HepG2 (cell line): ENCODE data around the gene IGFL1. TPM values are rescaled to one million over a fixed set of nuclear protein-coding genes. Genes with fewer than 3 reads are reported as not detected.

Experiments used
- ATAC-seq: fragments of 200-7000 bp; cut with Tn5 transposase; 3 replicates; pipeline ENCODE4 v1.9.1; 2020; ENCODE audit warnings: mild to moderate bottlenecking, moderate library complexity
- BruUV-seq: library from RNA; stranded (reverse); fragments of 400-500 nt; replicated peaks from 2 replicates; lab custom pipeline; 2021; lab: Mats Ljungman, UMichigan
- CTCF ChIA-PET: fragments of 300-600 bp; formaldehyde crosslinking; extraction: SDS; loops from one replicate; lab custom pipeline; 2021; ENCODE audit warnings: low total read pairs, inconsistent platforms, low intra/inter-chr PET ratio; lab: Yijun Ruan, JAX
- POLR2A ChIA-PET: fragments of 350-600 bp; sonication (Branson Sonifier 250); formaldehyde crosslinking; loops from one replicate; lab custom pipeline; 2020; ENCODE audit warnings: antibody characterized with exemption, inconsistent platforms; lab: Yijun Ruan, JAX
- DNase-seq: peaks from one replicate; pipeline ENCODE4 v3.0.0-alpha.2; 2015; ENCODE audit warnings: low spot score
- FAIRE-seq: peaks from 3 replicates; lab custom pipeline; 2011; peaks lifted over from hg19 to GRCh38; lab: Jason Lieb, UNC
- H2AFZ ChIP-seq: one replicate; pipeline ENCODE4 v1.6.1; 2011; ENCODE audit warnings: low read length, inconsistent platforms
- H3K27ac ChIP-seq: fragments of 300-600 bp; 3 replicates; pipeline ENCODE4 v1.8.0; 2011; ENCODE audit warnings: mixed run types, mild to moderate bottlenecking, mixed read lengths, low read length, inconsistent platforms; ENCODE audit not compliant: insufficient read depth; ENCODE audit errors: extremely low read length
- H3K27me3 ChIP-seq, 2 experiments: fragments of 200-600 bp in 1 of 2; 2 replicates in 1 of 2; 3 replicates in 1 of 2; pipeline versions ENCODE4 v1.6.0 to v1.8.0; 2011; ENCODE audit warnings: low read length in 2 of 2, mild to moderate bottlenecking in 2 of 2, moderate library complexity in 2 of 2, inconsistent platforms in 1 of 2; ENCODE audit not compliant: insufficient read depth in 2 of 2, control insufficient read depth in 1 of 2
- H3K36me3 ChIP-seq, 2 experiments: fragments of 200-600 bp in 1 of 2; replicated peaks in 1 of 2; 2 replicates in 1 of 2; 3 replicates in 1 of 2; pipeline versions ENCODE4 v1.5.1 to v1.8.0; 2011; ENCODE audit warnings: low read length in 2 of 2, inconsistent platforms in 1 of 2; ENCODE audit not compliant: insufficient read depth in 2 of 2, control insufficient read depth in 1 of 2
- H3K4me1 ChIP-seq: 2 replicates; pipeline ENCODE4 v1.5.1; 2012; ENCODE audit warnings: low read length, inconsistent platforms; ENCODE audit not compliant: insufficient read depth
- H3K4me2 ChIP-seq: 2 replicates; pipeline ENCODE4 v1.6.0; 2011; ENCODE audit warnings: low read depth, low read length, inconsistent platforms
- H3K4me3 ChIP-seq, 3 experiments: fragments of 200-600 bp in 1 of 3; sonication (generic), shearing (Covaris generic) in 1 of 3; replicated peaks in 1 of 3; 2 replicates each; pipeline ENCODE4 v1.5.1; 2011 to 2016; ENCODE audit warnings: low read length in 3 of 3, inconsistent platforms in 2 of 3, low read depth in 2 of 3, mild to moderate bottlenecking in 2 of 3, control low read depth in 1 of 3, mixed read lengths in 1 of 3; ENCODE audit not compliant: insufficient read depth in 1 of 3
- H3K79me2 ChIP-seq: one replicate; pipeline ENCODE4 v1.6.1; 2011; ENCODE audit warnings: low read length, inconsistent platforms; ENCODE audit not compliant: insufficient read depth
- H3K9ac ChIP-seq: 2 replicates; pipeline ENCODE4 v1.6.0; 2011; ENCODE audit warnings: mild to moderate bottlenecking, low read depth, low read length, inconsistent platforms; ENCODE audit not compliant: insufficient read depth
- H3K9me3 ChIP-seq: 2 replicates; pipeline ENCODE4 v1.5.1; 2012; ENCODE audit warnings: mild to moderate bottlenecking, low read length
- H4K20me1 ChIP-seq: 2 replicates; pipeline ENCODE4 v1.6.0; 2011; ENCODE audit warnings: inconsistent platforms, mild to moderate bottlenecking, low read length, moderate library complexity; ENCODE audit not compliant: insufficient read depth
- HNRNPK ChIP-seq: fragments of 200-400 bp; formaldehyde crosslinking; IDR thresholded peaks from 2 replicates; pipeline ENCODE4 v1.6.1; 2018; ENCODE audit warnings: low read length, low read depth, moderate library complexity, mild to moderate bottlenecking; ENCODE audit not compliant: poor library complexity, severe bottlenecking
- MTF2 ChIP-seq: sonication (generic); formaldehyde crosslinking; IDR thresholded peaks from 2 replicates; pipeline ENCODE4 v1.5.0; 2020; ENCODE audit warnings: missing genetic modification reagents, borderline replicate concordance
- RFX3 ChIP-seq: IDR thresholded peaks from 2 replicates; pipeline ENCODE4 v1.6.1; 2016; ENCODE audit warnings: missing biosample characterization, missing genetic modification reagents
- SOX5 ChIP-seq: IDR thresholded peaks from 2 replicates; pipeline ENCODE4 v1.6.1; 2016; ENCODE audit warnings: borderline replicate concordance
- SP4 ChIP-seq: sonication (generic); formaldehyde crosslinking; IDR thresholded peaks from 2 replicates; pipeline ENCODE4 v1.8.1; 2023; ENCODE audit warnings: mild to moderate bottlenecking, missing genetic modification reagents
- ZNF431 ChIP-seq: sonication (generic); formaldehyde crosslinking; IDR thresholded peaks from 2 replicates; pipeline ENCODE4 v1.9.0; 2022; ENCODE audit warnings: missing genetic modification reagents, low read depth, mild to moderate bottlenecking, borderline replicate concordance
- WGBS: methylation state at CpG from one replicate; pipeline ENCODE4 v1.1.6; 2017; ENCODE audit warnings: low lambda C conversion rate; 5-methylcytosine and 5-hydroxymethylcytosine counted together
- in situ Hi-C: cut with HindIII; loops from 2 replicates; pipeline ENCODE4 v1.10.0; 2017; ENCODE audit warnings: low pct_unique_long_range_greater_than_20kb; ENCODE audit not compliant: extremely low pct_ligation_motif_present
- intact Hi-C: fragments of 100-400 bp; cut with micrococcal nuclease; formaldehyde crosslinking; loops from one replicate; pipeline ENCODE4 v1.10.0; 2022; ENCODE audit not compliant: unreplicated experiment
- polyA plus RNA-seq, 8 experiments: library from polyadenylated mRNA; depleted of rRNA in 3 of 8; stranded (reverse) in 7 of 8; unstranded in 1 of 8; fragments of >200 nt; fragmentation: Illumina TruSeq in 4 of 8; extraction: Trizol in 4 of 8; gene quantifications; 2 replicates each; pipeline versions ENCODE4 v1.2.1 to v1.2.3, GENCODE V29; 2011 to 2016; ENCODE audit warnings: low read depth in 4 of 8, missing spikeins in 1 of 8, mixed read lengths in 1 of 8; ENCODE audit not compliant: insufficient read depth in 1 of 8
- total RNA-seq, 5 experiments: library from RNA; depleted of rRNA; stranded (reverse); fragments of >200 nt; fragmentation: Illumina TruSeq; extraction: Trizol; gene quantifications; 2 replicates each; pipeline ENCODE4 v1.2.3, GENCODE V29; 2016; ENCODE audit warnings: low read depth in 1 of 5
- TF ChIP-seq, protein P1 (sequence below): IDR thresholded peaks from 2 replicates; pipeline ENCODE4 v1.6.1; 2012; ENCODE audit warnings: inconsistent platforms
- TF ChIP-seq, protein P2 (sequence below): sonication (generic); formaldehyde crosslinking; IDR thresholded peaks from 2 replicates; pipeline ENCODE4 v1.5.1; 2020; ENCODE audit warnings: mild to moderate bottlenecking, missing genetic modification reagents, borderline replicate concordance
- TF ChIP-seq, protein P3 (sequence below), 2 experiments: fragments of 450-650 bp in 1 of 2; sonication (generic) in 1 of 2; formaldehyde crosslinking; IDR thresholded peaks; 2 replicates each; pipeline versions ENCODE4 v1.5.0 to v1.8.0; 2020 to 2022; ENCODE audit warnings: mild to moderate bottlenecking in 1 of 2, missing genetic modification reagents in 1 of 2
- TF ChIP-seq, protein P4 (sequence below): sonication (generic); formaldehyde crosslinking; IDR thresholded peaks from 2 replicates; pipeline ENCODE4 v1.9.0; 2022; ENCODE audit warnings: low read depth, missing genetic modification reagents

The IGFL1 gene
- total and polyA plus RNA-seq, 2 of the 13 experiments (the other 11 are each of a cell fraction or from before 2014, with no cell fraction given): not detected

DNA sequence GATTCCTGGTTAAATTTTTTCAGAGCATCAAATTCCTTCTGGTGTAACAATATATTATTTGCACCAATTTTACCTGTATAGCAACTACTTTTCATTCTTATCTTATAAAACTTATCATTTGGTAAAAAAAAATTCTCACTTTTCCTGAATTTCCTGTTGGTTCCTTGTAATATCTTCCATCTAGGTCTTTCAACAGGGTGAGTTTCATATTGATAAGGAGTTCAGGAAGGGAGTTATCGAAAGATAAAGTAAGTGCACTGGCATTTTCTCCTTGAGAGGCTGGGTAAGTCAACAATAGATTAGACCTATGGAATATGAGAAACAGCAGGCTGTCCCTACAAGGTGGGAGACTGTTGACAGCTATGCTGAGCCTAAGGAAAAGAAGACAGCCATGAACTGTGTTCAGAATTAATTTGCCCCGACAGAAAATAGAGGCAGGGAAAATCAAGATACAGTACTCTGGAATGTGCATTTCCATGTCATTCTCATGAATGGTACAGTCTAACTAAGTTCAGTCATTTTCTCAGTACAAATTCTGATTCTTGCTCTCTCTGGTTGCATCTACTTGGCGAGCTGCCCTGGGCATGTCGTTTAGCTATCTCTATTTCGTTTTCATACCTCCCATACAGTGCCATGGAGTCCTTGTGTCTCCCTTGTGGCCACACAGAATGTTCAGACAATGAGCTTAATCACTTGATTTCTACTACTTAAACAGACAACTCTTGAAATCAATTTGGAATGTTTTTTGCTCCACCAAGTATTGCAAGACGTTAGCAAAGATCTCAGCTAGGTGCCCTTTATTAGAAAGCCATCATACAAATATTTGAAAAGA lies 9.9 kb downstream of the IGFL1 start:
- Histone ChIP-seq H3K4me1 (no peaks in the 10 kb centered on the region), H3K79me2 (no peaks in the 10 kb centered on the region), H3K36me3 (no peaks in the 10 kb centered on the region), H4K20me1 (no peaks in the 10 kb centered on the region), H3K27ac (no peak overlapping the region), H3K9me3 (no peaks in the 10 kb centered on the region), H3K4me2 (no peak overlapping the region), H3K27me3 (peaks cover 3 to 15% of the 10 kb centered on the region in 2 experiments; a peak in 2 of 5 replicates), H3K4me3 (no peak overlapping the region), H3K9ac (no peak overlapping the region), H2AFZ (no peak overlapping the region)
- DNase-seq: no peak
- CTCF ChIA-PET: no interaction called here
- no TSS peak for BruUV-seq
- ATAC-seq: no peak
- WGBS: under 1% methylated on average over 6 of the region's 6 CpGs
- POLR2A ChIA-PET: no interaction called here
- in situ Hi-C loops: no loop called here
- intact Hi-C loops: no loop called here
- FAIRE-seq: no peak
- TF ChIP-seq SOX5 (CRISPR knock-in tag) (no peak), ZNF431 (no peak), MTF2 (CRISPR knock-in tag) (no peak), RFX3 (no peak), SP4 (CRISPR knock-in tag) (no peak), HNRNPK (no peak)
- TF ChIP-seq, protein P1, sequence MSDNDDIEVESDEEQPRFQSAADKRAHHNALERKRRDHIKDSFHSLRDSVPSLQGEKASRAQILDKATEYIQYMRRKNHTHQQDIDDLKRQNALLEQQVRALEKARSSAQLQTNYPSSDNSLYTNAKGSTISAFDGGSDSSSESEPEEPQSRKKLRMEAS: no peak
- TF ChIP-seq, protein P2, sequence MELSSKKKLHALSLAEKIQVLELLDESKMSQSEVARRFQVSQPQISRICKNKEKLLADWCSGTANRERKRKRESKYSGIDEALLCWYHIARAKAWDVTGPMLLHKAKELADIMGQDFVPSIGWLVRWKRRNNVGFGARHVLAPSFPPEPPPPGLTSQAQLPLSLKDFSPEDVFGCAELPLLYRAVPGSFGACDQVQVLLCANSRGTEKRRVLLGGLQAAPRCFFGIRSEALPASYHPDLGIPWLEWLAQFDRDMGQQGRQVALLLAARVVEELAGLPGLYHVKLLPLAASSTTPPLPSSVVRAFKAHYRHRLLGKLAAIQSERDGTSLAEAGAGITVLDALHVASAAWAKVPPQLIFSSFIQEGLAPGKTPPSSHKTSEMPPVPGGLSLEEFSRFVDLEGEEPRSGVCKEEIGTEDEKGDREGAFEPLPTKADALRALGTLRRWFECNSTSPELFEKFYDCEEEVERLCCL (CRISPR knock-in tag): no peak
- TF ChIP-seq, protein P3, sequence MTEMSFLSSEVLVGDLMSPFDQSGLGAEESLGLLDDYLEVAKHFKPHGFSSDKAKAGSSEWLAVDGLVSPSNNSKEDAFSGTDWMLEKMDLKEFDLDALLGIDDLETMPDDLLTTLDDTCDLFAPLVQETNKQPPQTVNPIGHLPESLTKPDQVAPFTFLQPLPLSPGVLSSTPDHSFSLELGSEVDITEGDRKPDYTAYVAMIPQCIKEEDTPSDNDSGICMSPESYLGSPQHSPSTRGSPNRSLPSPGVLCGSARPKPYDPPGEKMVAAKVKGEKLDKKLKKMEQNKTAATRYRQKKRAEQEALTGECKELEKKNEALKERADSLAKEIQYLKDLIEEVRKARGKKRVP (CRISPR knock-in tag; IDR thresholded peaks at IDR 0.05): no peak
- TF ChIP-seq, protein P4, sequence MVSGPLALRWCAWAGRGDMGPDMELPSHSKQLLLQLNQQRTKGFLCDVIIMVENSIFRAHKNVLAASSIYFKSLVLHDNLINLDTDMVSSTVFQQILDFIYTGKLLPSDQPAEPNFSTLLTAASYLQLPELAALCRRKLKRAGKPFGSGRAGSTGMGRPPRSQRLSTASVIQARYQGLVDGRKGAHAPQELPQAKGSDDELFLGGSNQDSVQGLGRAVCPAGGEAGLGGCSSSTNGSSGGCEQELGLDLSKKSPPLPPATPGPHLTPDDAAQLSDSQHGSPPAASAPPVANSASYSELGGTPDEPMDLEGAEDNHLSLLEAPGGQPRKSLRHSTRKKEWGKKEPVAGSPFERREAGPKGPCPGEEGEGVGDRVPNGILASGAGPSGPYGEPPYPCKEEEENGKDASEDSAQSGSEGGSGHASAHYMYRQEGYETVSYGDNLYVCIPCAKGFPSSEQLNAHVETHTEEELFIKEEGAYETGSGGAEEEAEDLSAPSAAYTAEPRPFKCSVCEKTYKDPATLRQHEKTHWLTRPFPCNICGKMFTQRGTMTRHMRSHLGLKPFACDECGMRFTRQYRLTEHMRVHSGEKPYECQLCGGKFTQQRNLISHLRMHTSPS (CRISPR knock-in tag): no peak
